NB4 (cell line): Measurements from ENCODE around the gene CDK18.

Experiments
- DNase-seq: peaks from one replicate; pipeline ENCODE4 v3.0.0; 2010; ENCODE audit warnings: low read depth
- H3K4me3 ChIP-seq: one replicate; pipeline ENCODE4 v1.5.1; 2011; ENCODE audit warnings: mild to moderate bottlenecking, low read depth, low read length, moderate library complexity
- MYC ChIP-seq: IDR thresholded peaks from 2 replicates; pipeline ENCODE4 v1.6.1; 2011; ENCODE audit warnings: low read depth, low read length
- POLR2A ChIP-seq: IDR thresholded peaks from 2 replicates; pipeline ENCODE4 v1.6.1; 2011; ENCODE audit warnings: mild to moderate bottlenecking; ENCODE audit not compliant: insufficient read length; ENCODE audit errors: extremely low read depth
- TF ChIP-seq, protein P1 (sequence below): IDR thresholded peaks from one replicate; pipeline ENCODE4 v1.5.1; 2012; ENCODE audit warnings: low read depth, low read length
- TF ChIP-seq, protein P2 (sequence below): IDR thresholded peaks from 2 replicates; pipeline ENCODE4 v1.6.1; 2011; ENCODE audit warnings: low read depth, low read length

The CDK18 gene

GRCh38 chr1:205523261-205523890 lies 18.9 kb downstream of the CDK18 start:
- no peak for DNase-seq
- H3K4me3 ChIP-seq = no peak overlapping the region
- TF ChIP-seq, protein P1, sequence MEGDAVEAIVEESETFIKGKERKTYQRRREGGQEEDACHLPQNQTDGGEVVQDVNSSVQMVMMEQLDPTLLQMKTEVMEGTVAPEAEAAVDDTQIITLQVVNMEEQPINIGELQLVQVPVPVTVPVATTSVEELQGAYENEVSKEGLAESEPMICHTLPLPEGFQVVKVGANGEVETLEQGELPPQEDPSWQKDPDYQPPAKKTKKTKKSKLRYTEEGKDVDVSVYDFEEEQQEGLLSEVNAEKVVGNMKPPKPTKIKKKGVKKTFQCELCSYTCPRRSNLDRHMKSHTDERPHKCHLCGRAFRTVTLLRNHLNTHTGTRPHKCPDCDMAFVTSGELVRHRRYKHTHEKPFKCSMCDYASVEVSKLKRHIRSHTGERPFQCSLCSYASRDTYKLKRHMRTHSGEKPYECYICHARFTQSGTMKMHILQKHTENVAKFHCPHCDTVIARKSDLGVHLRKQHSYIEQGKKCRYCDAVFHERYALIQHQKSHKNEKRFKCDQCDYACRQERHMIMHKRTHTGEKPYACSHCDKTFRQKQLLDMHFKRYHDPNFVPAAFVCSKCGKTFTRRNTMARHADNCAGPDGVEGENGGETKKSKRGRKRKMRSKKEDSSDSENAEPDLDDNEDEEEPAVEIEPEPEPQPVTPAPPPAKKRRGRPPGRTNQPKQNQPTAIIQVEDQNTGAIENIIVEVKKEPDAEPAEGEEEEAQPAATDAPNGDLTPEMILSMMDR = no peak
- TF ChIP-seq POLR2A (no peak), MYC (no peak)
- TF ChIP-seq, protein P2, sequence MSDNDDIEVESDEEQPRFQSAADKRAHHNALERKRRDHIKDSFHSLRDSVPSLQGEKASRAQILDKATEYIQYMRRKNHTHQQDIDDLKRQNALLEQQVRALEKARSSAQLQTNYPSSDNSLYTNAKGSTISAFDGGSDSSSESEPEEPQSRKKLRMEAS = no peak

GRCh38 chr1:205523891-205524793 lies 19.7 kb downstream of the CDK18 start:
- H3K4me3 ChIP-seq = no peak overlapping the region
- peak; percentile 71 for DNase-seq
- TF ChIP-seq POLR2A = no peak
- TF ChIP-seq, protein P1 = peak; percentile 78

- TF ChIP-seq, protein P2 = no peak
- TF ChIP-seq POLR2A = no peak
- TF ChIP-seq, protein P1 = no peak
- TF ChIP-seq MYC = no peak
- DNase-seq = no peak
- H3K4me3 ChIP-seq = no peak overlapping the region
Measured at GRCh38 chr1:205524794-205525101, 20.3 kb downstream of the CDK18 start.

DNA sequence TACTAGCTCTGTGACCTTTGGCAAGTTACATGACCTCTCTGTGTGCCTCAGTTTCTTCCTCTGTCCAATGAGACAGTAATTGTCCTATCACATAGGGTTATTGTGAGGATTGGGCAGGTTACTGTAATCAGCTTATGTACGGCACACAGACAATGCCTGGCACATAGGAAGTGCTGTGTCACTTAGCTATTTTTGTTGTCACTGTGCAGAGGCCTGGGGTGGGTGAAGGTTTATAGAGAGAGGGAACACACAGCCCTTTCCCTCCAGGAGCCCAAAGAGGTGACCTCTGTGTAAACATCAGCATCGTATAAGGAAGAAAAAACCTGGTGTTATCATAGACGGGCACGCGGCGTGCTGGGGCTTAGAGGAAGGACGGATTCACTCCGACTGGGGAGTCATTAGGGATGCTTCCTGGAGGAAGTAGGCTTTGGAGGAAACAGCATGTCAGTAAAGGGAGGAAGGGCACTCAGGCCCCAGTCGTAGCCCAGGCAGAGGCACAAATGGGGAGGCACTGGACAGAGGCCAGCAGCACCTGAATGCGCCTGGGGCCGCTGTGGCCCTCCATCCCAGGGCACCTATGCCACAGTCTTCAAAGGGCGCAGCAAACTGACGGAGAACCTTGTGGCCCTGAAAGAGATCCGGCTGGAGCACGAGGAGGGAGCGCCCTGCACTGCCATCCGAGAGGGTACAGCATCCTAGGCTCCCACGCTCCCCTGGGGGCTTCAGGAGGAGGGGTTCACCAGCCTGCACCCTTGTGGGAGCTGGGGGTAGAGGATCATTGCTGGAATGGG lies 21.2 kb downstream of the CDK18 start:
- no peak for DNase-seq
- TF ChIP-seq, protein P1 = no peak
- no peak for TF ChIP-seq POLR2A
- no peak for TF ChIP-seq MYC
- TF ChIP-seq, protein P2 = no peak
- no peak overlapping the region for H3K4me3 ChIP-seq

DNA sequence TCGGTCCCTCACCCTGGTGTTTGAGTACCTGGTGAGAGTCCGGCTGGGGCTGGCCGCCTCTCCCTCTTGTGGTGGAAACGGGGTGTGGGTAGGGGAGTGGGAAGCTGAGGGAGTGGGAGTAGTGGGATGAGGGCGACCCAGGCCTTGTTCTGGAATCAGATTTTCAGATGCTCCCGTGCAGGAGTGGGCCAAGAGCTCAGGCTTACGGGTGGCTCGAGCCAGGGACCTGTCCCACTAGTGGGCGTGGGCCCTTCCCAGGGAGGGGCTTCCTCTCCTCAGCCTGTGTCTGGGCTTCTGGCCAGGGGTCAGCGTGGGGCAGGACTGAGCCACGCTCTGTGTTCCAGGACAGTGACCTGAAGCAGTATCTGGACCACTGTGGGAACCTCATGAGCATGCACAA lies 22.0 kb downstream of the CDK18 start:
- DNase-seq = no peak
- TF ChIP-seq, protein P1 = no peak
- TF ChIP-seq MYC (no peak), POLR2A (no peak)
- TF ChIP-seq, protein P2 = no peak
- no peak overlapping the region for H3K4me3 ChIP-seq
